Dedifferentiated amniotic fluid mesenchymal stem cell (primary cell): ENCODE data around the gene OR51F2.
"Not testable (repeated sequence)": the region's sequence is repeated elsewhere in the genome, so short reads cannot be mapped to it uniquely, and the experiment has no call there.

Source experiments
- DNase-seq: peaks from one replicate; pipeline ENCODE4 v3.0.0-alpha.2; 2016; ENCODE audit errors: extremely low spot score

Gene OR51F2, protein sequence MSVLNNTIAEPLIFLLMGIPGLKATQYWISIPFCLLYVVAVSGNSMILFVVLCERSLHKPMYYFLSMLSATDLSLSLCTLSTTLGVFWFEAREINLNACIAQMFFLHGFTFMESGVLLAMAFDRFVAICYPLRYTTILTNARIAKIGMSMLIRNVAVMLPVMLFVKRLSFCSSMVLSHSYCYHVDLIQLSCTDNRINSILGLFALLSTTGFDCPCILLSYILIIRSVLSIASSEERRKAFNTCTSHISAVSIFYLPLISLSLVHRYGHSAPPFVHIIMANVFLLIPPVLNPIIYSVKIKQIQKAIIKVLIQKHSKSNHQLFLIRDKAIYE

DNA sequence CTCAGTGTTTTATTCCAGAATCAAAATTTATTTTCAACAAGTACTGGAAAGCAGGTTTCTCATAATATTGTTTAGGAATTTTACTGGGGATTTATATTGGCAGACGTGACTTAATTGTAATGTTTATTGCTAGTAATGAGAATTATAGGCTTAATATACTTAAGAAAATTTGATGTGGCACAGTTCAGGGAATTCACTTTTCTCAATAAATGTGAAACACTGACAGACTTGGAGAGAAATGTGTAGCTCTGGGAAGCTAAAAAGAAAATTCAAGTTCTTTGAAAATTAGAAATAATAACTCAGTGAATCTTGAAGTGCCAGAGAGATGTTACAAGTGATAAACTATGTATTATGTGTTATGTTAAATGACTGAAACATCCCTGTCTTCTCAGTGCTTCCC, at the start of gene OR51F2:
TSS of gene OR51F2 (plus strand) at position 301 of the 400 bp plus-strand sequence. CDS start 101 bp downstream, outside the sequence.
- no peak for DNase-seq

- no peak for DNase-seq
These were observed 38.7 kb upstream of the OR51F2 start for GRCh38 chr11:4782454-4782853.

DNA sequence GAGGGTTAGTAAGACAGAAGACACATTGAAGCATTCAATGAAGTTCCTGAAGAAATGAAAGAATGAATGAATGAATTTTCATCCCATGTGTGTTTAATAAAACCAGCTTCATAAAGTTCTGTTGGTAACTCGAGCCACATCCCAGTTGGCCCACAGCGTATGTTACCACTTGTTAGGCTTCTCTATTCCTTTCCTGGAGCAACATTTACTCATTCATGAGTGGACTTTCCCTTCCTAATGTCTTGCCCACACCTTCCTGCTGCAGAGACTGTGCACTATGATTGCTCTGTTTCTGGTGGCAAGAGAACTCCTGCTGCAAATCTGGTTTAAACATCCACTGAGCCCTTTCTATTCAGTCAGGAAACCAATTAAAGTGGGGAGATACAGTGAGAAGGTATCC, 23.9 kb upstream of the OR51F2 start:
- no peak for DNase-seq

DNA sequence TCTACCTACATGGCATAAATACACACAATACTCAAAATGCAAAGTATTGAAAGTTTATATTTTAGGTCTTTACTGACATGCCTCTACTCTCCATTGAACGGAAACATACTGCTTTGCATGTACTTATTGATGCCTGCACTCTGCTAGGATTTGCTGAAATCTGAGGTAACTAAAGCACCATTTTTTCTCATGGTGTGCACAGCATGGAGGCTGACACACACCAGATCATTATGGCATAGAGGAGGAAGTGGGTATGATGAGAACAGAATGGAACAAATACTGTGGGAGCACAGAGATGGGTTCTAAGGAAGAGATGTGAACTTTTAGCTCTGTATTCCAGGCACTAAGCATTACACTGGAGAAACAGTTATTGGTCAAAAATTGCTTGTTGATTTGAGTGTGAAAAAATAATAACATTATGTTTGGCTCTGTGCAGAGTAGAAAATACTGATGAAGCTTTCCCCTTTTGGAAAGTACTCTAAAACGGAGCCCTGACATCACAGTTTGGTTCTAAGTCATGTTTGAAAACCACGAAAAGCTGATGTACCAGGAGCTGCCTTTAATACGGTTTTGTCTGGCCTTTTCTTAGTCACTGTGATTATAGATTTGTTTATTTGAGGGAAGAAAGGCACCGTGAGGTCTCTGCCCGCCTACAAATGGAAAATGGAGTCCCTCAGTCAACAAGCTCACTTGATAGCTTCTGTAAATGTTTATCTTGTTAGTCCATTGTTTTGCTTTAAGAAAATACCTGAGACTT, 22.5 kb upstream of the OR51F2 start:
- no peak for DNase-seq

DNA sequence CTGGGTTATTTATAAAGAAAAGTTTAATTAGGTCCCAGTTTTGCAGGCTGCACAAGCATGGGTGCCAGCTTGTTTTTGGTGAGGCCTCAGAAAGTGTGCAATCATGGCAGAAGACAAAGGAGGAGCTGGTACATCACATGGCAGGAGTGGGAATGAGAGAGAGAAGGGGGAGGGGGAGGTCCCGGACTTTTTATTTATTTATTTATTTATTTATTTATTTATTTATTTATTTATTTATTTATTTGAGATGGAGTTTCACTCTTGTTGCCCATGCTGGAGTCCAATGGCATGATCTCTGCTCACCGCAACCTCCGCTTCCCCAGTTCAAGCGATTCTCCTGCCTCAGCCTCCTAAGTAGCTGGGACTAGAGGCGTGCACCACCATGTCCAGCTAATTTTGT, 19.8 kb upstream of the OR51F2 start:
- DNase-seq, result not testable (repeated sequence)

GRCh38 chr11:4804280-4804679, 16.8 kb upstream of the OR51F2 start, which contains the start of gene OR52R1:
Gene OR52R1 (minus strand): TSS chr11:4804380. CDS start chr11:4804380, 0 bp downstream.
- no peak for DNase-seq

DNA sequence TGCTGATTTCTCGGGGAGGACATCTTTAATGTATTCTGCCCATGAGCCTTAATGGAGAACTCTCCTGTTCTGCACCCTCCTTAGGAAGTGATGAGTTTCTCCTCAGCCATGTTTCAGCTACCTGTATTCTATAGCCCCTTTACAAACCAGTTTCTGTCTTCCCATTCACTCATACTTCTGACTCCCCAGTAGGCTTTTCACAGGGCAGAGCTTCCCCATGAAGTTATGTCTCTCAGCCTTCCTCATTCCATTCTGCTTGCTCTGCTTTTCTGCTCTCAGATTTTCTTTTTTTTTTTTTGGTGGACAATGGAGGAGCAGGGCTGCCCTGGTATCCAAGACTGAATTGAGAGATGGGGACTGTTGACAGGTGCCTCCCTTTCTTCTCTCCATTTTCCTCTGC, 12.6 kb upstream of the OR51F2 start:
- DNase-seq, result no peak

- DNase-seq, result no peak
These were observed 11.9 kb upstream of the OR51F2 start for GRCh38 chr11:4809246-4809645.

GRCh38 chr11:4825132-4825531, 4.0 kb downstream of the OR51F2 start:
- no peak for DNase-seq

DNA sequence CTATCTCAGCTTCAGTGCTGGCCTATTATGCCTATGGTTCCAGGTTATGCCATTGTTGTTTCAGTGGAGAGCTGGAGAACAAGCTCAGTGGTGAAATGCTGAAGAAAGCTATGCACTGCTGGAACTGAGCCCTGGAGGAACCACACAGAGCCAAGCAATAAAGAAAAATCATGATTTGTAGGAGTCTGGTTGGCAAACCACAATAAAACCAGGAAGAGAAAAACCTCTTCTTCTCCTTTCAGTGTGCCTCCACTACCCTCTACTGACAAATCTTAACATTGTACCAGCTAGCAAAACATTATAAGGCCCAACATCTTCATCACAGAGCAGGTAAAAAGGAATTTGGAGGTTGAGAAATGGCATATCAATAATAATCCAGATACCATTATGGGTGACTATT, 5.3 kb downstream of the OR51F2 start:
- DNase-seq, result no peak

DNA sequence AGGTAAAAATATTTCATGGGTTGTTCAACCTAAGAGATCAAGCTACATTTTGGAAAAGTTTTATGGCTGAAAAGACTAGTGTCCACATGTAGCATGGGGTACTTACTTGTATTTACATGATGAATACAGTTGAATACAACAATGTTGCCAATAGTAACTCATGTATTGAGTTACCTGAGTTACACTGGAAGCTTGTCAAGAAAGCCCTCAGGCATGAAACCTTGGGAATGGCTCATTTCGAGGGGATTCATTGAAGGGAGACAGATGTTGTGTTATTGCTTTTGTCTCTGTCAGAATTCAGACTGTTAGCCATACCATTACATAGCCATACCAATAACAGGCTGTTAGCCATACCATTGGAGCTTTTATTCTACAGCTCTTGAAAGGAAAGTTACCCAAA, 9.2 kb downstream of the OR51F2 start:
- no peak for DNase-seq

GRCh38 chr11:4830909-4831308, 9.8 kb downstream of the OR51F2 start:
- no peak for DNase-seq

- DNase-seq, result no peak
These were observed 18.9 kb downstream of the OR51F2 start for GRCh38 chr11:4839851-4840549.

GRCh38 chr11:4848908-4849532, 27.9 kb downstream of the OR51F2 start, which contains the start of gene OR51S1:
Gene OR51S1 (minus strand): TSS chr11:4849208. CDS start chr11:4849208, 0 bp downstream.
- no peak for DNase-seq

DNA sequence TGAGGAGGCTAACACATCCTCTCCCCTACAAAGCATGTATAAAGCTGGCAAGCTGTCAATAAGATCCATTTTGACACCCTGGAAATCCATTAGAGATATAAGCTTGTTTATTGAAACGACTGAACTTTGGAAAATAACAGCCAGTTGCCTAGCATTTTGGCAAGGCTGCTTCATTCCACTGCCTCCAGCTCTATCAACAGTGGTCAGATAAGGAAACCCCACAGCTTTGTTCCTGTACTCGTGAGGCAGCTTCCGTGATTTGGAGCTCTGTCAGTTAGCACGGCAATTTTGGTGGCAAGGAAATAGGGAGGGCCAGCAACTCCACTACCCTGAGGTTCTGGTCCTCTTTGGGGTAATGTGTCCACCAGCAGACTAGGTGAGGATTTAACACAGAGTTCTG, 29.9 kb downstream of the OR51F2 start:
- DNase-seq, result no peak

- DNase-seq, result not testable (repeated sequence)
These were observed 33.2 kb downstream of the OR51F2 start for GRCh38 chr11:4854286-4854685.

GRCh38 chr11:4862447-4863236, 41.5 kb downstream of the OR51F2 start:
- DNase-seq, result no peak

DNA sequence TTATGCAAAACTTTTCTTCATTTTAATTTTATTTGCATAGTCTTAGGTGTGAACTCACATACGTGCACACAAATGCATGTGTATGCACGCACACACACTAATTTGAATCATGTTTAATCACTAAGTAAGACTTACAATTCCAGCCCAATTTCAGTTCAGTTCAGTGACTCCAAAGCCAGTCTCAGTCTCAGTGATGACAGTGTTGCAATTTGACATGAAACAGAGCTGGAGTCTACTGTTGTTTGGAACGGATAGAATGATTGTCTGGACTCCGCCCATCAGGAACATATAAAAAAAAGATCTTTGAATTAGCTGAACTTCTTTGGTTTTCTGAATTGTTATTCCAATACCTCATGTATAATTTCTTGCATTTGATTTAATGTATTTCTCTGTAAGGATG, 42.8 kb downstream of the OR51F2 start:
- DNase-seq, result no peak

DNA sequence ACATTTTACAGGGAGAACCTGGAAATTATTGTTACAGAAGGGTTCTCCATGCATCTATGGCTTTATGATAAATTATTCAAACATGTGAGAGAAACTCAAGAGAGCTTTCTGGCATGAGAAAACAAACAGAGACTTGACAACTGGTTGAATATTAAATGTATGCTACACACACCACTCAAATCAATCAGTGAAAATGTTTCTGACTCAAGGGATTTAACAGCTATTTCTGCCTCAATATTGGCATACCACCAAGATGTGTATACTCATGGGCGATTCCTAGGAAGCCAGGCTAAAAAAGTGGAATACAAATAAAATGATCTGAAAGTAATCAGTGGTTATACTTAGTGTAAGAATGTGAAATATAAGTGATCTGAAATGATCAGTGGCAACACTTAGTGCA, 44.7 kb downstream of the OR51F2 start:
- DNase-seq, result no peak
